NOMO-1 treated with DMSO at 0.1 percent for 48 hours (cell line): ENCODE data around the gene IL1F10.

Experiments used
- DNase-seq: peaks from one replicate; lab custom pipeline; 2025; ENCODE audit not compliant: unreplicated experiment; lab: John Stamatoyannopoulos, UW

IL1F10 gene

DNA sequence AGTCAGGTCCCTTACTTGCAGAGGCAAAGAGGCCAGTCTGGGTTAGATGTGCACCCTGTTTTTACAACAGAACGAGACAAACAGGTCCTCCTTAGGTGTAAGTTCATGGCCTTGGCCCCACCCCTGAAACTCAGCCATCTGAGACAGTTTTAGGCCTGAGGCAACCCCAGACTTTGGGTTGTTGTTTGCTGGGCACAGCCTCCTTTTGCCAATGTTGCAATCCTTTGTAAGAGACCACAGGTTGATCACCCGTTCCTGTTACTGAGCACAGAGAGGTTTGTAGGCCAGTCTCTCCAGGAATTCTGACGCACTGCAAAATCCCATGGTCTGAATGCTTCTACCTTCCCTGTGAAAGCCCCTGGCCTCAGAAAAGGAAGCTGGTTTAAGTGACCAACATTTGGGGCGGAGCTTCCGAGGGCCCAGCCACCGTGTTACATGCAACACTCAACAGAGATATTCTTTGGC, 44.1 kb downstream of the IL1F10 start:
- peak; percentile 57 for DNase-seq

- DNase-seq: no peak
Measured at GRCh38 chr2:113112441-113112840, 44.7 kb downstream of the IL1F10 start.

GRCh38 chr2:113112871-113113270, 45.1 kb downstream of the IL1F10 start:
- peak; percentile 9 for DNase-seq

GRCh38 chr2:113113807-113114206, 46.0 kb downstream of the IL1F10 start:
- no peak for DNase-seq

GRCh38 chr2:113114224-113114945, 46.6 kb downstream of the IL1F10 start:
- DNase-seq: no peak

DNA sequence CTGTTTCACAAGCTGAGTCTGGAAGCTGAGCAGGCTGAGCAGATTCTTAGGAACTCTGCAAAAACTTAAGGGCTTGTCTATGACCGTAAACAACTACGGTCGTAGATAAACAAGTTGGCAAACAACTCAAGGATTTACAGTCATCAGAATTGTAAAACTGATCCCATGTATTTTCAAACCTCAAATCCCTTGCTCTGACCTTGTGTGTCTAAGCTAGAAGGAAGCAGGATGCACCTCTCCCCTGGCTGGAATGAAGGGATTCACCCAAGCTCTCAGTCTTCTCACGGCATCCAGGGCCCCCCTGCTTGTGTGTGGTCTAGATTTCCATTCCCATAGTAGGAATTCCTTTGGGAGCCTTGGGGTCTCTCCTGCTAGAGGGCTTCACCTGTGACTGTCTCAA, 47.2 kb downstream of the IL1F10 start:
- DNase-seq: no peak

GRCh38 chr2:113116100-113116958, 48.6 kb downstream of the IL1F10 start:
- peak; percentile 16 for DNase-seq

- no peak for DNase-seq
Measured at GRCh38 chr2:113117541-113118262, 49.9 kb downstream of the IL1F10 start.

DNA sequence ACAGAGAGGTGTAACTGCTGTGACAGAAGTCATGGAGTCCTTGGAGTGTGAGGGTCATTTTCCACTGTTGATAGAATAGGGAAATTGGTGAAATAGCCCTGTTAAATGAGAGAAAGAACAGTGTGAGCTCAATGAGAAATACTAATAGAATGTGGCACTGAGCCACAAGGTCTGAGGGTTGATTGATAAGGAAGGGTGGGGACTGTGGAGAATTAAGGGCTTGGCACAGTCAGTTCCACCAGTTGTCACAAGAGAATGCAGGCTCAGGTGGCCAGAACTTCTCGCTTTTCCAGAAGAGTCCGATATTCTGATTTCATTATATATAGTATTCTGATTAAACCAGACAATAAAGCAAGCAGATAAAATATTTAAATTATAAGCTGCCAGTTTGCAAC, 50.5 kb downstream of the IL1F10 start:
- no peak for DNase-seq

DNA sequence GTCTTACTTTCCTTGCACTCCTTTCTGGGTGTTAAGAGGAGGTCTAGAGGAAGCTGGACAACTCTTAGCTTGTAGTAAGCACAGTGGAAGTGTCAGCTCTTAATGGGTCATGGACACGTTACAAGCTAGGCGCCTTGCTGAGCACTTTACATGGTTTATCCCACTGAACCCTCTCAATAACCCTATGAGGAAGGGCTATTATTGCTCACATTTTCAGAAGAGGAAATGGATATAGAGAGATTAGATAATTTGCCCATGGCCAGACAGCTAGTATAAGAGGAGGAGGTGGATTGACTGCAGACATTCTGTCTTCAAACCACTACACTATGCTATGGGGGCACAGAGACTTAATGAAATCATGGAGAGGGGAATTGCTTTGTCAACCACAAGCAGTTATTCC, 51.3 kb downstream of the IL1F10 start:
- no peak for DNase-seq

GRCh38 chr2:113120861-113121260, 53.1 kb downstream of the IL1F10 start:
- no peak for DNase-seq

GRCh38 chr2:113122364-113122763, 54.6 kb downstream of the IL1F10 start:
- no peak for DNase-seq

DNA sequence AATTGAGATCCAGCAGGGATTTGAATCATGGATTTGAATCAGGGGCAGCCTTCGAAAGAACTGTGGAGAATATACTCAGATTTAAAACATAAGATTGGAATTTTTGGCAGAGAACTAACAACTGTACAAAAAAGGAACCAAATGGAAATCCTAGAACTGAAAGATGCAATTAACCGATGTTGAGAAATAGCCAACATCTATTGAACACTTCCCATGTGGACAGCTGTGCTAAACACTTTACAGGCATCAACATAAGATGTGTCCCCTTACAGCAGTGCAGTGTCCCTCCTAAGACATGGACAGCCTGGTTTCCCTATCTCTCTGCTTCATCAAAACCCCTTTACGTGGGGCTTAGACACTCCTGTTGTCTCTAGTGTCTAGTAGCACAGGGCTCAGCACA, 56.0 kb downstream of the IL1F10 start:
- peak; percentile 79 for DNase-seq

GRCh38 chr2:113124181-113124961, 56.6 kb downstream of the IL1F10 start:
- peak; percentile 54 for DNase-seq
